Right lobe of liver (tissue), 4 donors: ENCODE results near the gene GJB4.

ENCODE experiments used
- POLR2A ChIP-seq: fragments of 450-650 bp; IDR thresholded peaks from one replicate; pipeline ENCODE4 v1.6.1; 2017; ENCODE audit warnings: antibody characterized with exemption, mild to moderate bottlenecking
- TF ChIP-seq, protein P1 (sequence below), 4 donors: fragments of 200-600 bp in 3 of 4; fragments of 450-650 bp in 1 of 4; IDR thresholded peaks; one replicate each; pipeline versions ENCODE4 v1.5.1 to v1.8.0; 2016 to 2022; ENCODE audit warnings: antibody characterized with exemption in 4 of 4, mild to moderate bottlenecking in 2 of 4
- donor health status: DM: no; HTN: no; CAD: no.
- donor health status: DM: no; HTN: no; CAD: no.
- donor health status: DM: no; HTN: yes; CAD: no.

DNA sequence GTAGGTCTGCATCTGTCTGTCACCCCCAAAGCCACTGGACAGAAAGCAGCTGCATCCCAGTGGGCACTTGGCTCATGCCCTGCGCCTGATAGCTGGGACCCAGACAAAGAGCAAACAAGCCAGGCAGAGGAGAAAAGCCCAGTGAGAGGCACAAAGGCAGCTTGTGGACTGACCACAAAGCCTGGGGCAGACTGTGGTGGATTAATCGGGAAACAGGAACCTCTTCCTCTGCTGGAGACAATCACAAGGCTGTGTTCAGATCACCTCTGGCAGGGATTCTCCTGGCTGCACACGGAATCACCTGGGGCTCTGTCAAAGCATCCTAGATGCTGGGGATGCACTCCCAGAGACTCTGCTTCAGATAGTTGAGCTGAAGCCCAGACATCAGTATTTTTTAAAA lies 19.9 kb upstream of the GJB4 start:
- TF ChIP-seq, protein P1, sequence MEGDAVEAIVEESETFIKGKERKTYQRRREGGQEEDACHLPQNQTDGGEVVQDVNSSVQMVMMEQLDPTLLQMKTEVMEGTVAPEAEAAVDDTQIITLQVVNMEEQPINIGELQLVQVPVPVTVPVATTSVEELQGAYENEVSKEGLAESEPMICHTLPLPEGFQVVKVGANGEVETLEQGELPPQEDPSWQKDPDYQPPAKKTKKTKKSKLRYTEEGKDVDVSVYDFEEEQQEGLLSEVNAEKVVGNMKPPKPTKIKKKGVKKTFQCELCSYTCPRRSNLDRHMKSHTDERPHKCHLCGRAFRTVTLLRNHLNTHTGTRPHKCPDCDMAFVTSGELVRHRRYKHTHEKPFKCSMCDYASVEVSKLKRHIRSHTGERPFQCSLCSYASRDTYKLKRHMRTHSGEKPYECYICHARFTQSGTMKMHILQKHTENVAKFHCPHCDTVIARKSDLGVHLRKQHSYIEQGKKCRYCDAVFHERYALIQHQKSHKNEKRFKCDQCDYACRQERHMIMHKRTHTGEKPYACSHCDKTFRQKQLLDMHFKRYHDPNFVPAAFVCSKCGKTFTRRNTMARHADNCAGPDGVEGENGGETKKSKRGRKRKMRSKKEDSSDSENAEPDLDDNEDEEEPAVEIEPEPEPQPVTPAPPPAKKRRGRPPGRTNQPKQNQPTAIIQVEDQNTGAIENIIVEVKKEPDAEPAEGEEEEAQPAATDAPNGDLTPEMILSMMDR (IDR thresholded peaks at IDR 0.05), result no peak
- TF ChIP-seq POLR2A, result no peak
